ENCODE results near the gene ARAP2.
A peak's percentile ranks its signal among the peaks of the same experiment; 100 is the strongest.

ARAP2 gene

DNA sequence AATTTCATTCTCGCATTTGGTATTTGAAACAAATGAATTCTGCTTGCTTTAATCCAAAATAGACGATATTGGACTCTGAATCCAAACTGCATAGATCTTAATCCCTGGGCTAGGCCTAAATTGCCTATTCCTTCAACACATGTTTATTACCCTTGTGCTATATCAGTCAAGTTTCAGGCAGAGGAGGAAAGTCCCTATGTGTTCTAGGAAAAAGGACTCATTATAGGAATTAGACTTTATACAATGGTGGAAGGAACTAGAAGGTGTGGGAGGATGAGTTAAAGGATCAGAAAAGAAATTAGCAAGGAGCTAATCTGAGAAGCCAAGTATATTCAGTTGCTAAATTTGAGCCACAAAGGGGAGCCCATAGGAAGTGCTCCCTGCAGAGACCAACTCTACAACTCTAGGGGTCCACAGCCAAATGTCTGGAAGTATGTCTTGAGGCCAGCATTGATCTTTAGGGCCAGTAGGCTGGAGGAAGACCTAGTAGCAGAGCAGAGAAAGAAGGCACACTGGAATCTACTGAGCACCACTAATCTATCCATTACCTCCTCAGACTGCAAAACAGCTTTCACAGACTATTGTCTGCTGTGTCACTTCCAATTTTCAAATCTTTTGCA, 20.0 kb upstream of the ARAP2 start:
- DNase-seq: no peak

DNA sequence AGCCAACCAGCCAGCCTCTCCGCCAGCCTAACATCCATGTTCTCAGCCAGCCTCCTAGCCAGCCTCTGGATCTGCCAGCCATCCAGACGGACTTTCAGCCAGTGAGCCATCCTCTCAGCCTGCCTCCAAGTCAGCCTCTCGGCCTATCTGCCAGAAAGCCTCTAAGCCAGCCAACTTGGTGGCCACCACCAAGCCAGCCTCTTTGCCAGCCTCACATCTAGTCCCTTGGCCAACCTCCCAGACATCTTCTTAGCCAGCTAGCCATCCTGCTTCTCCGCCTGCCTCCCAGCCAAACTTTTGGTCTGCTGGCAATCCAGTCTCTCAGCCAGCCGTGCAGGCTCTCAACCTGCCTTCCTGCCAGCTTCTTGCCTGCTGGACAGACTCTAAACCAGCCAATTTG, 16.4 kb upstream of the ARAP2 start:
- no peak for DNase-seq

DNA sequence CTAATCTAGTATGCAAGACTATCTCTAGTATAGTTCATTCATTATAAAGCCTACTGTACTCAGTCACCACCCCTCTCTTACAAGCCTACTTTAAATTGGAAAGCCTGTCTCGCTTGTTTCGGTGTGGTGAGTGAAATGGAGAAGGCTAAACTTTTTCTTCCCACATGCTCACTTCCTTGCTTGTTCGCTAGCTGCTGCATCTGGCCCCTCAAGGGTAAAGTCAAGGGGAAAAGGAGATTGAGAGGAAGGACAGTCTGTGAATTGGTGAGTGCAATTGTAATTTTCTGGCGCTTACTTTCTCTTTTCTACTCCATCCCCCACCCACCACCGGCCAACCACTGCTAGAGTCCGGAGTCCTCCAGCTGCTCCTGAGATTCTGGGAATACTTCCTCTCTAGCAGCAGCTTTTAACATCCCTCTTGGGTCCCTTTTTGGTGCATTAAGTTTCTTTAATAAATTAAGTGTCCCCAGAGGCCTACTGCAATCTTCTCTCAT, 12.1 kb upstream of the ARAP2 start:
- DNase-seq: no peak

DNA sequence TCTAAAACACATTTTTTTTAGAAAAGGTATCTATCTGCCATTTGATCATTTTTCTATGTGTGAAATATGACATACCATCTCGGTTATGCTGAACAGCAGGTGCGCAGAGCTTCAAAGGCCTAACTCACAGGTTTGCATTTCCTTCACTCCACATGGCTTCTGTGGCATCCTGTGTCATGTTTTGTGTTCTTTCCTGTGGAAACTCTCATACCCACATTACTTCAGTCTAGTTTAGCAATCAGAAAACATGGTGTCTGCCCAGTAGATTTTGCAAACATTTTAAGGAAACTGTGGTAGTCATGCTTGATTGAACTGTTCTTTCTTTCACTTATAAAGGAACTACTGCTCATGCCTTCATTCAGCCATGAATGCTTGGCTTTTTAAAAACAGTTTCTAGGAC, 11.3 kb upstream of the ARAP2 start:
- no peak for DNase-seq

DNA sequence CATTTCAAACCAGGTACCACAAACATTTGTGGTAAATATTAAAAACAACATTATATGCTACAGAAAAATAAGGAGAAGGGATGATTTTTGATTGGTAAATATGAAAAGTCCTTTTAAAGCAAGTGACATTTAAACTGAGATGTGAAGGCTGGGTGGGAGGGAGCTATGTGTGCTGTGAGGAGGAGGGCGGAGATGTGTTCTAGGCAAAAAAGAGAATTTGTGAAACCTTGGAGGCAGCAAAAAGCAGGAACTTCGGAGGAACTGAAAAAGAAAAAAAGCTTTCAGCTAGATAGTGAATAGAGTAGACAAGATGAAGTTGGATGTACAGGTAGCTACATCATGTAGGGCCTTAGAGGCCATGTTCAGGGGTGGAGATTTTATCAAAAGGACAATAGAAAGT, 10.1 kb upstream of the ARAP2 start:
- no peak for DNase-seq

DNA sequence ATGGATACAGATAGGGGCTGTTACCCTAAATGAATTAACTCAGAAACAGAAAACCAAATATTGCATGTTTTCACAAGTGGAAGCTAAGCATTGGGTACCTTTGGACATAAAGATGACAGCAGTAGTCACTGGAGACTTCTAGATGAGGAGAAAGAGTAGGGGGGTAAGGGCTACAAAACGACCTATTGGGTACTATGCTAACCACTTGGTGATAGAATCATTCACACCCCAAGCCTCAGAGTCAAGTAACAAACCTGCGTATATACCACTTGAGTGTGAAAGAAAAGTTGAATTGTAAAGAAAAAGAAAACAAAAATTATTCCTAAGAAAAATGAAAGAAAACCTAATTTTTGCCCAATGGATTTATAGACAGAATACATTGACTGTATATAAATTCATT, 7.7 kb upstream of the ARAP2 start:
- DNase-seq: no peak

DNA sequence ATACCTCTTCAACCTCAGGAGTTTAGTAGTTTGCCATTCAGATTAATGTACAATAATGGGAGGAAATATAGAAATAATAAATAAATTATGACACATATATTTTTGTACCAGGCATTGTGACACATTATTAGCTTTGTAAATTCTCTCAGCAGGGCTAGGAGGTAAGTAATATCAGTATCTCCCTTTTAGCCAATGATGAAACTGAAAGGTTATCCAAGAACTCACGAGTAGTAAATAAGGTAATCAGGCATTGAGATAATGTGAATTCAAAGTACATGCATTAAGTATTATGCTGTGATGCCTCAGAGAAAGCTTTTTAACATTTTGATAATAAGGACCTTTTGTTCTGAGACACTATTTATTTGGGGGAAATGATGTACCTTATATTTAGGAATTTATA, 5.3 kb upstream of the ARAP2 start:
- no peak for DNase-seq

DNA sequence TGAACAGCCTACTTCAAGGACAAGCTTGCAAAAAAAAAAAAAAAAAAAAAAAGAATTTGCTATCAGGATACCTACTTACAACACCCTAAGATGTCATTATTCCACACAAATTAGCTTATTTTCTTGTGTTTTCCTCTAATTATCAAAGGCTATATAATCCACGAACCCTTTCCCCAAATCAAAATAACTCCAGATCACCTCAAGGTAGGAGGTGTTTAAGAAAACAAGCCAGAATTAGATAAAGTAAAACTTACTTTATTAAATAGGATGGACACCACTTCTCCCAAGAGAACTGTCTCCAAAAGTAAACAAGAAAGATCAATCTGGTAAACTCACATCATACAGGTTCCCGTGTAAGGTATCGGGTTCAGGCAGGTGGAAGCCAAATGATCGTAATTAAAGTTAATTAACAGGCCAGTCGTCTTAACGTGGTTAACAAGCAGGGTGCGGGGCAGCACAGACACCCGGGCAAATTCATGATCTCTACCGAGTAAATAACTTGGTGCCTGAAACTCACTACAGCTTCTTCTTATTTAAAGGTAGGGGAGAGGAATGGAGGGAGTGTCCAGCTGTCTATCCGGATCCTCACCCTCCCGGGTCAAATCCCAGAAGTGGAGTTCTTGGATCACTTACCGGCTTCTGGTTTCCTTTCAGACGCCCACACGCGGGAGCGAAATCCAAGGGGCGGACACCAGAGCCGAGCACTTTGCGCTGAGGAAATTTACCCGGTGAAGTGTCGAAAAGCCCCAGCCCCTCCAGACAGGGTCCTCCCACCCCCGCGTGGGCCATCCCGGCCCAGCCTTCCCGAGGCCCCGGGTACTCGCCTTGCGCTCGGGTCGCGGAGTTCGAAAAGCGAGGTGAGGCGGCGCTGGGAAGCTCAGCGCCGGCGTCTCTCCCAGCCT, 708 bp downstream of the ARAP2 start:
- DNase-seq: peak; percentile 56

DNA sequence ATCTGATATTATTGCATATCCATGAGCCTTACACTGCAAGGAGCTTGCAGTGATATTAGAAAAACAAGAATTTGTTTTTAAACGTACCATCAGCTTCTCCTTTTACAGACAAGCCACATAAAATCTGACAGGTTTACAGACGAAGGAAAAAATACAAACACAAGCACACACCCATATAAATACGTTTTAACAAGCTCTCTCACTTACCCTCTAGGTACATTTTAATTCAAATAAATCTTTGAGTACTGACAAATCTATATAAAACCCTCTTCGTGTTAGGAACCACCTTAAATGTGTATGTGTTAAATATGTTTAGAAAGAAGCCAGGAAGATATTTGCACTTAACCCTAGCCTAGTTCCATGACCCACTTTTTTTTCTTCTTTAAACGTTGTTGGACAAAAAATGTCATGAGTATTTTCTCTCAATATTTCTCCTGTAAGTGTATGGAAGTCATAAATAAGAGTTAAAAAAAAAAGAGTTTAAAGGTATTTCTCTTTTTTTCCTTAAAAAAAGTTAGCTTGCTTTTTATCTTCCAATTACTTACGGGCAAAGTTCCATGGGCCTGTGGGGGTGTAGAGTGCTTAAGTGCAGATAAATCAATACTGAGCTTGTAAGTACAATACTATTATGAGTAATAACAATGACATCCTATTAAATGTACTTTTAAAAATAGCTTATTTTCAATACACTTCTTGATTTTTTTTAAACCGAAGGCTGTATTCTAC, 1.5 kb downstream of the ARAP2 start:
- DNase-seq: no peak

DNA sequence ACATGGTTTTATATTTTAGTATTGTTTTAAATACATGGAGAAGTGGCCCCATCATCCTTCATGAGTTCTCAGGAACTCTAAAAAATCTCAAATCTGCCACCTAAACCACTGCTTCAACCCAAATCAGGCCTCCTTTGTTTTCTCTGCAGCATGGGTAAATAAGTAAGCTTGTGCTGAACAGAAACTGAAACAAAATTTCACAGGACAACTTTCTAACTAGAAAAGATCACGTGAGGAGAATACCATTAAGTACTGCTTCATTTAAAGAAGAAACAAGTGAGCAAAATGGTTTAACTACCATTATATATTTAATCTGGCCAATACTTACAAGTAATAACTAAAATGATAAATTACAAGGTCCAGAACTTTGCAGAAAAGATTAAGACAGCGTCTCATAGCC, 2.5 kb downstream of the ARAP2 start:
- DNase-seq: no peak

DNA sequence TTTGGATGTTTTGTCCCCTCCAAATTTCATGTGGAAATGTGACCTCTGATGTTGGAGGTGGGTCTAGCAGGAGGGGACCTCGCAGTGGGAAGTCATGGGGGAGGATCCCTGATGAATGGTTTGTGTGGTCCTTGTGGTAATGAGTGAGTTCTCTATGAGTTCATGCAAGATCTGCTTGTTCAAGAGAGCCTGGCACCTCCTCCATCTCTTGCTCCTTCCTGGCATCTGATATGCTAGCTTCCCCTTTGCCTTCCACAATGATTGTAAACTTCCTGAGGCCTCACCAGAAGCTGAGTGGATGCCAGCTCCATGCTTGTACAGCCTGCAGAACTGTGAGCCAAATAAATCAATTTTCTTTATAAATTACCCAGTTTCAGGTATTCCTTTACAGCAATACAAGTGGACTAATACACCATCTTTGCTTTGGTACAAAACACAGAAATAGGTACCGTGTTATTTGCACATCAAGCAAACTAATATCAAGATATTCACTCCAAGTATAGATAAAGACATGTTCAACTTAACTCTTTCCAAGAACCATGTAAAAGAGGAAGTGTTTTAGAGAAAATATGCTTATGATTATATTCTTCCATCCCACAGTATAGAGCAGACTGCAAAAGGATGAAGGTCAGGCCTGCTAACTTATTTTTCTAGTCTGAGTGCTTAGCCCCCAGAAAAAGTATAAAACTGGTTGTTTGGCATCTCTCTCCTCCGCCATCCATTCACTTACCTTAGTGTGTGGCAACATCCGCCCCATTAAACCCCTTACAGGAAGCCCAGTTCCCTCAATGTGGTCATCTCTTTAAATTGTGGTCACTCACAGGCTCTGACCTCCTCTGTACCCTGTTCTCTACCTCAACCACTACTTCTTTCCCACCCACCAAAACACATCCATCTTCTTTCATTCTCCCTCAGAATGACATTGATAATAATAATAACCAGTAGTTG, 6.7 kb downstream of the ARAP2 start:
- DNase-seq: no peak

DNA sequence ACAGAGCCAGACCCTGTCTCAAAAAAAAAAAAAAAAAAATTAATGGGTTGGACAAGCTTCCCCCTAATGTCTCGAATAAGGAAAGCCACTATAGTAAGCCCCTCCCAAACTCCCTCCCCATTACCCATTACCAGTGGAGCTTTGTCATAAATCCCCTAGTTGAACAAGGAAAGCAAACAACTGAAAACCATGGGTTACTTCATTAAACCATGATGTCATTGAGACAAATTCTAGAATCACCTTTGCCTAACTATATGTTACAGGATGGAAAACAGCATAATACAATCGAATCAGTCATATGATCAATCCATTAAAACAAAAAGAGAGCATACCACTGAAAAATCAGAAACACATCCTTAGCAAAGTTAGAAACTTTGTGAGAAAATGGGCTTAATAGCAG, 8.2 kb downstream of the ARAP2 start:
- no peak for DNase-seq

DNA sequence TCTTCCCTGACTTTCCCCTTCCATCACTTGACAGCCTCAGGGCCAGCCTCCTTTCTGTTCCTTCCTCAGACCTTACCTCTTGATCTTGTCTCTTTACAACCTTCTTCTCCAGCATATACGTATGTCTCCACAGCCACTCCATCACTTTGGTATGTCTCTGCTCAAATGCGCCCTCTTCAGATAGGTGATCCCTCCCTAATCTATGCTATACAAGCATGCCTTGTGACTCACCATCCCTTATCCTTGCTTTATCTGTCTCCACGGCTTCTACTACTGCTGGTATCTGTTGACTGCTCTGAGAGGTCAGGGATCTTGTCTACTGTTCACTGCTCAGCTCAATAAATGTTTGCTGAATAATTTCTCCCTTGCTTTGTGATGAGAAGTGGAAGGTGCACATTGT, 9.0 kb downstream of the ARAP2 start:
- DNase-seq: no peak

DNA sequence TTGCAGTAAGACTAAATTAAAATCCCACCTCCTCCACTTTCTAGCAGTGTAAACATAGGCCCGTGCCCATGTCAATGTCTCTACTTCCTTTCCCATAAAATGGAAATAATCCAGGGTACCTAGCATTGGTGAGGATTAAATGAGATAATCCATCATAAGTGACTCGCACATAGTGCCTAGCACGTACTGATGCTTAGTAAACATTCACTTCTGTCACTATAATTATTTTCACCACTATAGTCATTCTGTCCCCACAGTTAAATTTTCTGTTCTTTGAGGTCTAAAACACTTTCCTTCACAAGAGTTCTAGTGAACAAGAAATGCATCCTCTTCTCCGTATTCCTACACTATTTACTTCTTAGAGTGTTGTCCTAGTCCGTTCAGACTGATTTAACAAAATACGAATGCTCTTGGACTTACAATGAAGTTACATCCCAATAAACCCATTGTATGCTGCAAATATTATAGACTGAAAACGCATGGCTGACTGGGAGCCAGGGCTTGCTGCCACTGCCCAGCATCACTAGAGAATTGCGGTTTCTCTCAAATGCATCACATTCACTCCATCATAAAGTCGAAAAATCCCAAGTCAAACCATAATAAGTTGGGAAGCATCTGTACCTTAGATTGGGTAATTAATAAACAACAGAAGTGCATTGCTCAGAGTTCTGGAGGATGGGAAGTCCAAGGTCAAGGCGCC, 10.6 kb downstream of the ARAP2 start:
- DNase-seq: no peak

DNA sequence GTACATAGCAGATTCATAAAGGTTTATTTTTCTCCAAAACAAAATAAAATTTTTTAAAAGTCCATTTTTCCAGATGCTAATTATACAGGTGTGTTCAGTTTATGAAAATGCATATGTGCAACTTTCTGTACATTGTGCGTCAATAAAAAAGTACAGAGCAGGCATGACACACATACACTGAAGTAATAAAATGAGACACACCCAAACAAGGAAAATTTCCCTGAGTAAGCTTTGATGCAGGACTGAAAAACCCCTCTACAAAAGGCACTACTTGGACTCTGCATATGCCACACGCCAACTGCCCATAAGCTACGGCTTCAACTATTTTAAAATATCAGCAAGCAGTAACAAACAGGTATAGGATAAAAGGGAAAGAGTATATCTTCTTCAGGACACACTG, 13.8 kb downstream of the ARAP2 start:
- peak; percentile 12 for DNase-seq

DNA sequence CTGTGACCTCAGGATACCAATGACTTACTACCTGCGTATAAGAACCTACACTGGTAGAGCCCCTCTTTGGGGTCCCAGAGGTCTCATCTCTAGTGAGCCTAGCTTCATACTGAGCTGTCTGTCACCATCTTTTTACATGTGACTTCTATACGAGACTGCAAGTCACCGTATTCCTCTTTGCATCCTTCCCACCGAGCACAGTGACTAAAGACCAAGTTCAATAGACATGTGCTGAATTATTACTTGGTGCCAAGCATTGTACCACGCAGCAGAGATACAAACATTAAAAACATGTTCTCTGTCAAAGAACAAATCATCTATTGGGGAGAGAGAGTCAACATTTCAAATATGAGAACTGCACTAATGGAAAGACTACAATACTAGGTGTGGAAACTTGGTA, 16.4 kb downstream of the ARAP2 start:
- DNase-seq: no peak

DNA sequence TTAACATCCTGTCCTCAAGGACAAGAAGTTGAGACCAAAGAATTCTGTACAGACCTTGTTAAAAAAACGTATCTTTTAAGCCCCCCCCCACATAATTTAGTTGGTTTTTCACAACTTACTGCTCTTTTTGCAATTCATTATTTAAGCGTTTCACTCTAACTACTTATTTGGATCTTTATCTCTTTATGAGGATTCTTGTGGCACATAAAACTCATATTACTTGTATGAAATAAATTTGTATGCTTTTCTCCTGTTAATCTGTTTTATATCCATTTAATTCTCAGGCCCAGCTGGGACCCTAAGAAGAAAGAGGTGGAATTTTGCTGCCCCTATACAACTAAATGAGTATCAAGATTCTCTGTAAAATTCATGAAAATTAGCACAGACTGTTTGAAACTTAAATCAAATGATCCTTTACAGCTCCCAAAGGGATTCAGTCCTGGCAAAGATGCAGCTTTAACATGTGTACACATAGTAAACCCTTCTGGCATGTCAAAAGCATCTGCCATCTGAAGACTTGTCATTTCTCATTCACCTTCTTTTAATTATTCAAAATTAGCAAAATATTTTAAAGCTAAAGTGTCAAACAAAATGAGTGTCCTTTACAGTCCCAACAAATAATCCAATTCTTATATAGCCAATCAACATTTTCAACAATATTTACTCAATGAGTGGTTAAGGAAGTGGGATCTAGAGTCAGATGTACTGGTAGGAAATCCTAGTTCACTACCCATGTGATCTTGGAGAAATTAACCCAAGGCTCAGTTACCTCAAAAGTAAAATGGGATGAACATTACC, 17.7 kb downstream of the ARAP2 start:
- DNase-seq: peak; percentile 42

DNA sequence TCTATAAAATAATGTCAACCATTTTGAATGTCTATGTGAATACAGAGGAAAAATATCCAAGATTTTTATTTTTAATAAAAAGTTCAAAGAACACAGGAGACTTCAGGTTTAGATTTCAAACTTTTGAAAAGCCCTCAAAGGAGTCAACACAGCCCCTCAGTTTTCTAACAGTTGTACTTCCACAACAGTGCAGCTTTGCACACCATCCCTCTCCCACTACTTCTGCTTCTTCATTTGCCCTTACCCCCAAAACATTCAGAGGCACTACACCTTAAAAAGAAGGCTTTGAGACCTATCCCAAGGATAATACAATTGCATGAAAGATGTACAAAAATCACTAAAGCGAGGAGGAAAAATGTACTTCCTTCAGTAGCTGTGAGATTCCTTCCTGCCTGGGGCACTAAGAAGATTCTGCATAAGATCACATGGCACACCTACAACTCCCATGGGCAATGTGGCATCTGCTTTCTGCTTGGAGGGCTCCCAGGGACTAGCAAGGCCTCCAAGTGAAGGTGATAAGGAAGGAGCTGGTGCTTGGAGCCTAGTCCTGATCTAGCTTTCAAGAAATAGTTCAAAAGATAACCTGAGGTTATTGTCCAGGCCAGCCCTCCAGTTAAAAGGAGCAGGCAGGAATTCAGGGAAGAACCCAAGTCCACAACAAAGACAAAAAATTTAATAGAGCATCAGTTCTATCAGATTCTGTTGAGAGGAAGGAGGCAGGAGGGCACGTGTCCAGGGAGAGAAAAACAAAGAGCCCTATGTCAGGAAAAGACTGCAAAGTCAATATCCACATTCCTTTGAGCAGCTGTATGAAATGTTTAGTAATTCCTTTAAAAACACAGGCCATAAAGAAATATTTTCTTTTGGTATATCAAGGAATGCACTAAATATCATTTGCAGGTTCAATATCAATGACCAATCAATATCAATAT, 19.1 kb downstream of the ARAP2 start:
- DNase-seq: peak; percentile 37

DNA sequence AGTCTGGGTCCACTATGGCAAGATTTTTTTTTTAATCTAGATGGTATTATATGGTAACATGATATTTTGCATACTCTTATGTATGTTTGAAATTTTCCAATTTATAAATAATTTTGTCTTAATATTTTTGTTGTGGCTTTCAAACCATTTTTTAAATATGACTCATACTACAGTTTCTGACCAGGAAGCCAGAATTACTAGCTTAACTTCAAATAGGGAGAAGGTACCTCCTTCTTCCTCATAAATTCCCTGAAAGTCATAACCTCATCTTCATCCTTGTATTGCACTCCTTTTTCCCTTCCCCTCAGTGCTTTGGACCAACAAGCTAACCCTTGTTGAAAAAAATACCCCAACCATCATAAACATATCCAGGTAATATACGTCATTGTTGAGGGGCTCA, 21.6 kb downstream of the ARAP2 start:
- DNase-seq: no peak

DNA sequence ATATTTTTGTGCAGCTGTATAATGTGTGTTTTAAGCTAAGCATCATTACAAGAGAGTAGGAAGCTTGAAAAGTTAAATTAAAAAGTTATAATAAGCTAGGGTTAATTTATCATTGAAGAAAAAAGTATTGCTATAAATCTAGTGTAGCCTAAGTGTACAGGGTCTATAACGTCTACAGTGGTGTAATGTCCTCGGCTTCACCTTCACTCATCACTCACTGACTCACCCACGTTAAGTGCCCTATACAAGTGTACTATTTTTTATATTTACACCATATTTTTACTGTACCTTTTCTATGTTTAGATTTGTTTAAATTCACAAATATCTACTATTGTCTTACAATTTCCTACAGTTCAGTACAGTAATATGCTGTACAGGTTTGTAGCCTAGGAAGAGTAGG, 23.5 kb downstream of the ARAP2 start:
- no peak for DNase-seq
